22Rv1 (cell line): ENCODE measurements around the gene CEP104.

ENCODE experiments used
- CTCF ChIP-seq: fragments of 450-650 bp; IDR thresholded peaks from 2 replicates; pipeline ENCODE4 v1.5.1; 2017; ENCODE audit warnings: mild to moderate bottlenecking
- ZFX ChIP-seq: fragments of 450-650 bp; IDR thresholded peaks from 2 replicates; pipeline ENCODE4 v1.6.1; 2017; ENCODE audit warnings: antibody characterized with exemption, borderline replicate concordance

- TF ChIP-seq CTCF (no peak), ZFX (no peak)
These were observed 19.8 kb downstream of the CEP104 start for GRCh38 chr1:3837200-3837599.
